Left ventricle myocardium superior (tissue), 1 donor: ENCODE data around the gene RNF14. TPM values are rescaled to one million over a fixed set of nuclear protein-coding genes. Genes with fewer than 3 reads are reported as not detected.
"Not testable (repeated sequence)": the region's sequence is repeated elsewhere in the genome, so short reads cannot be mapped to it uniquely, and the experiment has no call there.

Source experiments
- ATAC-seq: fragments of 200-7000 bp; cut with Tn5 transposase; one replicate; pipeline ENCODE4 v1.9.1; 2020; ENCODE audit warnings: mild to moderate bottlenecking, moderate library complexity
- DNase-seq: peaks from one replicate; pipeline ENCODE4 v3.0.0-alpha.2; 2020
- intact Hi-C: fragments of 100-400 bp; cut with micrococcal nuclease; formaldehyde crosslinking; loops from one replicate; pipeline ENCODE4 v1.11.0; 2022
- total RNA-seq: library from RNA; stranded (reverse); fragmentation: NEBNext Ultra II Directional; extraction: Animal tissue kit (Norgen Biotek cat#: 25700); gene quantifications from one replicate; pipeline ENCODE4 v1.2.1, GENCODE V29; 2021
- donor health status: DM: no; HTN: yes; CAD: no; lungs with severe emphysema.

Gene RNF14
- total RNA-seq, 1 donor from 2014 or later, result 99.8 TPM

- DNase-seq, ATAC-seq, intact Hi-C loops: not testable (repeated sequence)
These were observed 65.0 kb downstream of the RNF14 start for GRCh38 chr5:142033632-142034567.

GRCh38 chr5:142034994-142035393, 66.1 kb downstream of the RNF14 start:
- ATAC-seq, result no peak
- intact Hi-C loops, result no loop called here
- DNase-seq, result no peak

DNA sequence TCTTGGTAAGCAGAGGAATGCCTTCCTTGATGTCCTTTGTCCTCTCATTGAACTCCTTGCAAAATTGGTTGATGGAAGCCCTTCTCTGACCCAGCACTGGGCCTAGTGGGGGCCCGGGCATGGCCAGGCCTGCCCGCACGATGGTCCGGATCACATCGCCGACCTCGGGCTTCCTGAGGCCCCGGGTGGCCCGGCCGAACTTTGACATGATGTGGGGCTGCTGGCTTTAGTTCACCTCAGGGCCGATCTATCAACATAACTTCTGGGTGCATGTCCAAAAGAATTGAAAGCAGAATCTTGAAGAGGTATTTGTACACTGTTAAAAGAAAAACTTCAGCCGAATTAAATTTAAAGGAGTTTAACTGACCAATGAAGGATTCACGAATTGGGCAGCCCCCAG, 68.0 kb downstream of the RNF14 start:
- intact Hi-C loops, result no loop called here
- ATAC-seq, result no peak
- no peak for DNase-seq

- intact Hi-C loops, DNase-seq, ATAC-seq: not testable (repeated sequence)
These were observed 68.7 kb downstream of the RNF14 start for GRCh38 chr5:142037599-142037998.

DNA sequence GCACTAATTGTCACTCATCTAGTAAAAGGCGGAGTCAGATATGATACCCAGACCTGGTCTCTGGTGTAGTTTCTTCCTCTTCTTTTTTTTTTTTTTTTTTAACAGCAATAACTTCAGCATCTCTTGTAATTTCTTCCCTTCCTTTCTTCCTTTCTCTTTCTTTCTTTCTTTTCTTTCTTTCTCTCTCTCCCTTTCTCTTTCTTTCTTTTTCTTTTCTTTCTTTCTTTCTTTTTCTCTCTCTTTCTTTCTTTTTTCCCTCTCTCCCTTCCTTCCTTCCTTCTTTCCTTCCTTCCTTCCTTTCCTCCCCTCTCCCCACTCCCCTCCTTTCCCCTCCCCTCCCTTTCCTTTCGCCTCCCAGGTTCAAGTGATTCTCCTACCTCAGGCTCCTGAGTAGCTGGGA, 69.8 kb downstream of the RNF14 start:
- DNase-seq, result no peak
- intact Hi-C loops, result no loop called here
- ATAC-seq, result no peak

Other genes with a start within 250 kb of the RNF14 start
- 17.2 TPM for gene PCDH1, start 90.7 kb upstream of the RNF14 start, total RNA-seq
- gene DELE1, start 45.2 kb upstream of the RNF14 start, total RNA-seq, result 107 TPM
- 11.1 TPM for gene PCDH12, start 10.9 kb upstream of the RNF14 start, total RNA-seq
- 20.2 TPM for gene GNPDA1, start 43.9 kb downstream of the RNF14 start, total RNA-seq
- 54.3 TPM for gene NDFIP1, start 139.7 kb downstream of the RNF14 start, total RNA-seq